PC-3 (cell line): Measurements from ENCODE around the gene PEX11B. TPM values are rescaled to one million over a fixed set of nuclear protein-coding genes. Genes with fewer than 3 reads are reported as not detected.

Experiments
- ATAC-seq: fragments of 200-7000 bp; cut with Tn5 transposase; 2 replicates; pipeline ENCODE4 v1.9.1; 2020; ENCODE audit warnings: mild to moderate bottlenecking, moderate library complexity
- BruUV-seq: library from RNA; stranded (reverse); fragments of 400-500 nt; replicated peaks from 2 replicates; lab custom pipeline; 2021; lab: Mats Ljungman, UMichigan
- CTCF ChIA-PET: fragments of 300-600 bp; sonication (Branson Sonifier 250); formaldehyde crosslinking; loops from one replicate; lab custom pipeline; 2022; ENCODE audit warnings: antibody characterized with exemption; lab: Charles Lee
- POLR2A ChIA-PET: fragments of 300-600 bp; sonication (Branson Sonifier 250); formaldehyde crosslinking; loops from one replicate; lab custom pipeline; 2022; ENCODE audit warnings: antibody characterized with exemption; ENCODE audit not compliant: unreplicated experiment; lab: Charles Lee
- DNase-seq: peaks from one replicate; pipeline ENCODE4 v3.0.0-alpha.2; 2015
- H2AFZ ChIP-seq: fragments of 300-600 bp; sonication (generic); 2 replicates; pipeline ENCODE4 v1.6.0; 2016; ENCODE audit warnings: antibody characterized with exemption, low read length
- H3F3A ChIP-seq: fragments of 300-600 bp; sonication (generic); one replicate; pipeline ENCODE4 v1.6.0; 2017; ENCODE audit warnings: antibody characterized with exemption, low read length, control low read depth, mild to moderate bottlenecking; ENCODE audit not compliant: unreplicated experiment
- H3K27ac ChIP-seq: fragments of 300-600 bp; sonication (generic); 2 replicates; pipeline ENCODE4 v1.5.1; 2016; ENCODE audit warnings: mild to moderate bottlenecking, low read length
- H3K27me3 ChIP-seq: fragments of 300-600 bp; sonication (generic); 2 replicates; pipeline ENCODE4 v1.6.1; 2016; ENCODE audit warnings: low read length, mixed read lengths
- H3K36me3 ChIP-seq: fragments of 300-600 bp; sonication (generic); 2 replicates; pipeline ENCODE4 v1.6.1; 2016; ENCODE audit warnings: low read depth, mixed run types, low read length, mixed read lengths
- H3K4me1 ChIP-seq: fragments of 300-600 bp; sonication (generic); 2 replicates; pipeline ENCODE4 v1.5.1; 2016; ENCODE audit warnings: low read length; ENCODE audit not compliant: insufficient read depth
- H3K4me2 ChIP-seq: fragments of 300-600 bp; sonication (generic); 2 replicates; pipeline ENCODE4 v1.6.0; 2016; ENCODE audit warnings: low read length
- H3K4me3 ChIP-seq: fragments of 300-600 bp; sonication (generic); 2 replicates; pipeline ENCODE4 v1.5.1; 2016; ENCODE audit warnings: mild to moderate bottlenecking, low read length, mixed read lengths
- H3K79me2 ChIP-seq: fragments of 300-600 bp; sonication (generic); 2 replicates; pipeline ENCODE4 v1.6.1; 2017; ENCODE audit warnings: low read length, mixed read lengths
- H3K9ac ChIP-seq: fragments of 300-600 bp; sonication (generic); 2 replicates; pipeline ENCODE4 v1.6.0; 2016; ENCODE audit warnings: mild to moderate bottlenecking, low read length
- H3K9me2 ChIP-seq: fragments of 300-600 bp; sonication (generic); replicated peaks from 2 replicates; pipeline ENCODE4 v1.6.1; 2016; ENCODE audit warnings: mixed run types, low read length, mixed read lengths
- H3K9me3 ChIP-seq: fragments of 300-600 bp; sonication (generic); 2 replicates; pipeline ENCODE4 v1.6.1; 2016; ENCODE audit warnings: low read length, mixed read lengths
- H4K20me1 ChIP-seq: fragments of 300-600 bp; sonication (generic); 2 replicates; pipeline ENCODE4 v1.6.1; 2016; ENCODE audit warnings: low read length, mixed read lengths
- EZH2 ChIP-seq: fragments of 300-600 bp; sonication (generic); IDR thresholded peaks from one replicate; pipeline ENCODE4 v1.6.1; 2017; ENCODE audit warnings: antibody characterized with exemption, mild to moderate bottlenecking, low read length; ENCODE audit not compliant: unreplicated experiment
- EZH2phosphoT487 ChIP-seq: fragments of 300-600 bp; sonication (generic); IDR thresholded peaks from 2 replicates; pipeline ENCODE4 v1.6.1; 2018; ENCODE audit warnings: mild to moderate bottlenecking, antibody characterized with exemption, low read length, borderline replicate concordance
- intact Hi-C: fragments of 100-400 bp; cut with micrococcal nuclease; formaldehyde crosslinking; loops from 2 replicates; pipeline ENCODE4 v1.9.0; 2023
- total RNA-seq: library from RNA; depleted of rRNA; stranded (reverse); fragments of >200 nt; gene quantifications from 2 replicates; pipeline ENCODE4 v1.2.3, GENCODE V29; 2014
- TF ChIP-seq, protein P1 (sequence below): fragments of 300-600 bp; sonication (generic); conservative IDR thresholded peaks from 2 replicates; pipeline ENCODE4 v1.5.1; 2017; ENCODE audit warnings: antibody characterized with exemption, low read depth, mild to moderate bottlenecking, low read length

Gene PEX11B
- total RNA-seq, 1 experiment from 2014 or later, result 27.4 TPM

DNA sequence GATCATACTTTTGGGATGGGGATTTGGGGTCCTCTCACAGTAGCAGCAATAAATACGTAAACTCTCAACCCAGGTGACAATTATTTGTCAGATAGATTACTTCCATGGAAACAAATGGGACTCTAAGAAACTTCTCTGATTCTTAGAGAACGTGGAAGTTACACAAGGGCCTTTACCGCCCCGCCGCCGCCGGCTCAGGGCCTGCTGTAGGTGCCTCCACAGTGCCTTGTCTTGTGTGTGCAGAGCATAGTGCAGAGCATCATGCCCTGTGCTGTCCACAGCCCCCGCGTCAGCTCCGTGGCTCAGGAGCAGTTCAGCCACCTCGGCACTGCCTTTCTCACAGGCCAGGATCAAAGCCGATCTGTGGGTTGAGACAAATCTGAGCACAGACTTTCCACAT is 43.9 kb downstream of the PEX11B start:
- intact Hi-C loops, result no loop called here

DNA sequence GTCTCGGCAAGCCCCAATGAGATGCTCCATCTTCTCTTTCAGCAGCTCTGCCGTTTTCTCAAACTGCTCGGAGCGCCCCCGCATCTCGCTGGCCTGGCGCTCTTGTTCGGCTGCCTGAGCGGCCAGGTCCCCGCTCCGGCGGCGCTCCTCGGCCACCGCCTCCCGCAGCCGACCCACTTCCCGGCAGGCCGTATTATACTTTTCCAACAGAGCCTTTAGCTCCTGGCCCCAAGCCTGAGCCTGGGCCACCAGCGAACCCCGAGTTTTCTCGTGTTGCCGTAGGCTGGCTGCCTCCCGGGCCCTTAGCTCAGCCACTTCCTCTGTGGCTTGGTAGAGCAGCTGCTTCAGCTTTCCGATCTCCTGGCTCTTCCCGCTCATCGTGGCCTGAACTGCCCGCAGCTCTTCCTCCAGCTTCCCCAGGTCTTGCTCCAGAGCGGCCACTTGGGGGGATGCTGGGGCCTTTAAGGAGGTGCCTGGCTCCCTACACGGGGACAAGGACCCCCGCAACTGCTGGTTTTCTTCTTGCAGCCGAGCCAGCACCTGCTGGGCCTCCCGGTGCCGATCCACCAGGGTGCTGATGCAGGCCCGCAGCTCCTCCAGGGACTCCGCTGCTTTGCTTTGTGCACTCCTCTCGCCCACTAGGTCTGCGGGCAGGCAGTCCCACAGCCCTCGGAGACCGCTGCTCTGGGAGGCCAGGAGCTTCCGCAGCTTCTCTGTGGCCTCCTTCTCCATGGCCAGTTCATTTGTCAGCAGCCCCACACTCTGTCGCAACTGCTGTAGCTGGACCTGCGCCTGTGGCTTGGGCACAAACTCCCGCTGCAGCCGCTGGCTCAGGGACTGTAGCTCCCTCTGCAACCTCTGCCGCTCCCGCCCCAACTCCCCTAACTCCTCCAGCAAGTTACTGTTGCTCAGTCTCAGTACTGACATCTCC is 46.3 kb downstream of the PEX11B start:
- Histone ChIP-seq H4K20me1 (no peaks in the 10 kb centered on the region), H3K9me2 (no peaks in the 10 kb centered on the region), H3K79me2 (no peaks in the 10 kb centered on the region), H3K4me2 (no peak overlapping the region), H3K9me3 (no peaks in the 10 kb centered on the region), H3F3A (no peaks in the 10 kb centered on the region), H3K9ac (no peak overlapping the region), H3K4me3 (no peak overlapping the region), H3K27me3 (no peaks in the 10 kb centered on the region), H3K4me1 (no peaks in the 10 kb centered on the region), H2AFZ (no peak overlapping the region), H3K36me3 (no peaks in the 10 kb centered on the region), H3K27ac (no peak overlapping the region)
- BruUV-seq, result no TSS peak
- intact Hi-C loops, result no loop called here
- ChIA-PET CTCF (no interaction called here), POLR2A (no interaction called here)
- no peak for DNase-seq
- ATAC-seq, result no peak; the same call in 1 of the 2 replicates
- TF ChIP-seq, protein P1, sequence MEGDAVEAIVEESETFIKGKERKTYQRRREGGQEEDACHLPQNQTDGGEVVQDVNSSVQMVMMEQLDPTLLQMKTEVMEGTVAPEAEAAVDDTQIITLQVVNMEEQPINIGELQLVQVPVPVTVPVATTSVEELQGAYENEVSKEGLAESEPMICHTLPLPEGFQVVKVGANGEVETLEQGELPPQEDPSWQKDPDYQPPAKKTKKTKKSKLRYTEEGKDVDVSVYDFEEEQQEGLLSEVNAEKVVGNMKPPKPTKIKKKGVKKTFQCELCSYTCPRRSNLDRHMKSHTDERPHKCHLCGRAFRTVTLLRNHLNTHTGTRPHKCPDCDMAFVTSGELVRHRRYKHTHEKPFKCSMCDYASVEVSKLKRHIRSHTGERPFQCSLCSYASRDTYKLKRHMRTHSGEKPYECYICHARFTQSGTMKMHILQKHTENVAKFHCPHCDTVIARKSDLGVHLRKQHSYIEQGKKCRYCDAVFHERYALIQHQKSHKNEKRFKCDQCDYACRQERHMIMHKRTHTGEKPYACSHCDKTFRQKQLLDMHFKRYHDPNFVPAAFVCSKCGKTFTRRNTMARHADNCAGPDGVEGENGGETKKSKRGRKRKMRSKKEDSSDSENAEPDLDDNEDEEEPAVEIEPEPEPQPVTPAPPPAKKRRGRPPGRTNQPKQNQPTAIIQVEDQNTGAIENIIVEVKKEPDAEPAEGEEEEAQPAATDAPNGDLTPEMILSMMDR, result no peak
- TF ChIP-seq EZH2 (no peak), EZH2phosphoT487 (no peak)

More for the DNA sequence above, 43.9 kb downstream of the PEX11B start:
- Histone ChIP-seq H3K9me2 (no peaks in the 10 kb centered on the region), H3K27me3 (no peaks in the 10 kb centered on the region), H3F3A (no peaks in the 10 kb centered on the region), H3K9ac (no peak overlapping the region), H3K27ac (no peak overlapping the region), H4K20me1 (no peaks in the 10 kb centered on the region), H3K79me2 (no peaks in the 10 kb centered on the region), H3K4me1 (peaks cover 11% of the 10 kb centered on the region; the same call in 1 of the 2 replicates), H3K4me3 (no peak overlapping the region), H3K4me2 (no peak overlapping the region), H2AFZ (no peak overlapping the region), H3K9me3 (no peaks in the 10 kb centered on the region), H3K36me3 (no peaks in the 10 kb centered on the region)
- no peak for DNase-seq
- no TSS peak for BruUV-seq
- ChIA-PET CTCF (no interaction called here), POLR2A (no interaction called here)
- TF ChIP-seq EZH2phosphoT487 (no peak), EZH2 (no peak)
- TF ChIP-seq, protein P1, result no peak
- no peak for ATAC-seq

DNA sequence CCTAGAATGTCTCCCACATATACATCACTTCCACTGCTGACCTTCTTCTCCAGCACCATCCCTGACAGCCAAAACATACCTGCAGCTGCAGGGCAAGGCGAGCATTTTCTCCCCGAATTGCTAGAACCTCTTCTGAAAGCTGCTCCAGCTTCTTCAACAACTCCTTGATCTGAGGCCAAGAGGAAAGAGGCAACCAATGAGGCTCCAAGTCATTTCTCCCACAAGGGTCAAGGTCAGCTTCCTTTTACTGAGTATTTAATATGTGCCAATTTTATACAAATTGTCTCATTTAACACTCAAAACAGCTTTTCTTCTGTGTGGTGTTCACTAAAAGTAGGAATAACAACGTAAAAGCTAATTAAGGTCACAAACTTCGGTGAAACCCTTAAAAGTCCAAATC is 50.3 kb downstream of the PEX11B start:
- Histone ChIP-seq H3K27ac (no peak overlapping the region), H3K4me1 (no peaks in the 10 kb centered on the region), H3K4me2 (no peak overlapping the region), H3K9me3 (no peaks in the 10 kb centered on the region), H2AFZ (no peak overlapping the region), H3K9ac (no peak overlapping the region), H4K20me1 (no peaks in the 10 kb centered on the region), H3K36me3 (no peaks in the 10 kb centered on the region), H3K4me3 (no peak overlapping the region), H3K27me3 (no peaks in the 10 kb centered on the region), H3K79me2 (no peaks in the 10 kb centered on the region), H3F3A (no peaks in the 10 kb centered on the region), H3K9me2 (no peaks in the 10 kb centered on the region)
- intact Hi-C loops, result no loop called here
- ChIA-PET CTCF (interaction anchor here (0.6 kb wide), 1 partner anchor 12 kb away, joined by 4 read pairs; no protein-coding TSS in a partner anchor), POLR2A (no interaction called here)
- no TSS peak for BruUV-seq
- DNase-seq, result no peak
- no peak for ATAC-seq
- TF ChIP-seq, protein P1, result no peak
- TF ChIP-seq EZH2, result no peak
- no peak for TF ChIP-seq EZH2phosphoT487
